Ectodermal cell (in vitro differentiated cells): ENCODE data around the gene PRLR.

Experiments used
- H3K27ac ChIP-seq: 2 replicates; pipeline ENCODE4 v1.7.0; 2013; ENCODE audit warnings: mild to moderate bottlenecking, low read depth, low read length; ENCODE audit not compliant: insufficient read depth, poor library complexity, severe bottlenecking
- H3K27me3 ChIP-seq: 2 replicates; pipeline ENCODE4 v1.7.0; 2013; ENCODE audit warnings: mild to moderate bottlenecking, low read length; ENCODE audit not compliant: insufficient read depth, control insufficient read depth, poor library complexity, severe bottlenecking
- H3K36me3 ChIP-seq: one replicate; pipeline ENCODE4 v1.7.0; 2013; ENCODE audit warnings: low read length; ENCODE audit not compliant: control insufficient read depth, insufficient read depth
- H3K4me1 ChIP-seq: one replicate; pipeline ENCODE4 v1.7.0; 2013; ENCODE audit warnings: low read length; ENCODE audit not compliant: control insufficient read depth, insufficient read depth
- H3K4me3 ChIP-seq: 2 replicates; pipeline ENCODE4 v1.7.0; 2013; ENCODE audit warnings: low read depth, low read length, control low read depth; ENCODE audit not compliant: insufficient read depth
- H3K9me3 ChIP-seq: 2 replicates; pipeline ENCODE4 v1.7.0; 2013; ENCODE audit warnings: mild to moderate bottlenecking, low read length, moderate library complexity; ENCODE audit not compliant: control insufficient read depth
- WGBS, 2 experiments: methylation state at CpG; one replicate each; pipeline ENCODE4 v1.1.7; 2013; ENCODE audit warnings: missing lambda C conversion rate in 2 of 2; 5-methylcytosine and 5-hydroxymethylcytosine counted together

Gene PRLR

DNA sequence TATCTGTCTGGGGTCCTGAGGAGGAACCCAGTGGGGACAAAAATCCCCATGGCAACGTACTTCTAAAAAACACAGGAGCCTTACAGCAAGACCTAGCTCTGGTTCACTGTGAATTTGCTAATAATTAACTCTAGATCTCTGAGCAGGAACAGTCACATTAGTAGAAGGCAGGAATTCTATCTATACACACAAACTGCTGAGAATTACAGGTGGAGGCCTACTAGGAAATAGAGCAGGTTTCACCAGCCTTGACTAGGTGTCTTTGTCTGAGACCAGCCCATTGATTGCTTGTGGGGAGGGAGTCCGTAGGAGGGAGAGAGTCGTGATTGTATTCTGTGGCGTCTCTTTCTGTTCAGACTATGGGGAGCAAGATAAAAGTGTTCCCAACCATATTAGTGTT, 44.8 kb downstream of the PRLR start:
- 86 to 94% methylated on average over 4 of the region's 4 CpGs for WGBS, 2 experiments
- Histone ChIP-seq H3K27ac (no peak overlapping the region), H3K4me1 (no peaks in the 10 kb centered on the region), H3K9me3 (no peaks in the 10 kb centered on the region), H3K27me3 (no peaks in the 10 kb centered on the region), H3K36me3 (no peaks in the 10 kb centered on the region), H3K4me3 (no peak overlapping the region)

DNA sequence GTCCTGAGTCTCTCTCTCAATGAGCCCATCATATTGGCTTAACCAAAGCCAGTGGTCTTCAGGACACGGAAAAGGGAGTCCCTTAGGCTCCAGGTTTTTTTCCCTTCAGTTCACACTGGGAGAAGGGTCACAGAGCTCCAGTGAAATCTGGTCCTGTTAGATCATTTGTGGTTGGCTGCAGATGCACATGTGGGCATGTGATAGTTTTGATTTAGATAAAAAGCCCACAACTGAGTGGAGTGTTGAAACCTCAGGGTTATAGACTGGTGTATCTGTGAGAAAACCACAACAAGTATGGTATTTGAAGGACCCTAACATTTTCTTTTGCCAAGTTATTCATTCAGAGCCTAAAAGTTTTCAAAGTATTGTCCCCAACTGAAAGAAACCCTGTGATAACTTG, 46.7 kb downstream of the PRLR start:
- H3K36me3 ChIP-seq, result no peaks in the 10 kb centered on the region
- no peaks in the 10 kb centered on the region for H3K9me3 ChIP-seq
- H3K27me3 ChIP-seq, result no peaks in the 10 kb centered on the region
- WGBS, 2 experiments, result 88 to 97% methylated on average over 1 of the region's 1 CpG
- no peaks in the 10 kb centered on the region for H3K4me1 ChIP-seq
- no peak overlapping the region for H3K27ac ChIP-seq
- no peak overlapping the region for H3K4me3 ChIP-seq

DNA sequence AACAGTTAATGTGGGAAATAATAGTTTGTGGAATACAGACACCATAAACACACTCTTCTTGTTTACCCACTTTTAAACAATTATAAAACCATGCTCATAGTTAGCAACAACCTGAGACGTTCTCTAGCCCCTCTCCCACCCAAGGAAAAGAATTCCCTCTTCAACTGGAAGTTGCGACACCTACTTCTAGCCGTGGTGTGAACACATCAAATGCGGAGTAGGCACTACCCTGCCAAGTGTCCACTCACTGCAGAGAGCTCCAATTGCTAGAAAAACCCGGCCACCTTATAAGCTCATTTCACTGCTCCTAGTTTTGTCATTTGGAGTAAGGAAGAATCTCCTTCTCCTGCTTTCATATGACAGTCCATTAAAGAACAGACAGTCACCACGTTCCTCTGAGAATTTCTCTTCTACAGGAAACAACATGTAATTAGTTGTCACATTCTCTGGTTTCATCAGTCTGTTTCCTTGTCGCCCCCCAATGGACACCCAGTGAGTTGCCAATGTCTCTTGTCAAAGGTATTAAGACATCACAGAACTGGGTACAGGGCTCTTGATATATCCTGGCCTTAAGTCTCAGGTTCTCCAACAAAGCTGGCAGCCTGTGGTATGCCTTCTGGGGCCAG, 47.3 kb downstream of the PRLR start:
- Histone ChIP-seq H3K27me3 (no peaks in the 10 kb centered on the region), H3K27ac (no peak overlapping the region), H3K9me3 (no peaks in the 10 kb centered on the region), H3K36me3 (no peaks in the 10 kb centered on the region), H3K4me3 (no peak overlapping the region), H3K4me1 (no peaks in the 10 kb centered on the region)
- 65 to 71% methylated on average over 7 of the region's 7 CpGs for WGBS, 2 experiments

DNA sequence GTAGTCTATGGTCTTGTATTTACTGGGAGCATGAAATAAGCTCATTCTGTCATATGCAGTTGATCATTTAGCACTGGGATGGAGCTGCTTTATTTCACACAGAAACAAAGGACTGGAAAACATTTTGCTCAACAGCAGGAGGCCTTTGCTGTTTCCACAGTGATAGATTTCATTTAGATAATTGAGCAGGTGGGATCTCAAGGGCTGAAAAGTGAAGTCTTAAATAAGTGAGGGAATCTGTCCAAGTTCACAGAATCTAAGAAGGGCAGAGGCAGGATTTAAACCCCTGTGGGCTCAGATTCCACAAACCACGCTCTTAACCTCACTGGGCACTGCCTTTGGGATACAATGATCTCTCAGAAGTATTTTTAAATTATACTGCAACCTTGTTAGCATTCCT, 47.8 kb downstream of the PRLR start:
- Histone ChIP-seq H3K4me3 (no peak overlapping the region), H3K27me3 (no peaks in the 10 kb centered on the region), H3K9me3 (no peaks in the 10 kb centered on the region), H3K27ac (no peak overlapping the region), H3K4me1 (no peaks in the 10 kb centered on the region), H3K36me3 (no peaks in the 10 kb centered on the region)
- 100% methylated on average over 1 of the region's 1 CpG for WGBS, 2 experiments

DNA sequence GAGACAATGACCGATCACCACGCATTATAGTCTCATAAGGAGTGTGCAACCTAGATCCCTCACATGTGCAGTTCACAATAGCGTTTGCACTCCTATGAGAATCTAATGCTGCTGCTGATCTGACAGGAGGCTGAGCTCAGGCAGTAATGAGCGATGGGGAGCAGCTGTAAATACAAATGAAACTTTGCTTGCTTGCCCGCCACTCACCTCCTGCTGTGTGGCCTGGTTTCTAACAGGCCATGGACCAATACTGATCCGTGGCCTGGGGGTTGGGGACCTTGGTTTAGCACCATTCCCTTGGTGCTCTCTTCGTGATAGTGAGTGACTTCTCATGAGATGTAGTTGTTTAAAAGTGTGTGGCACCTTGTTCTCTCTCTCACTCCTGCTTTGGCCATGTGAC, 50.2 kb downstream of the PRLR start:
- no peaks in the 10 kb centered on the region for H3K36me3 ChIP-seq

DNA sequence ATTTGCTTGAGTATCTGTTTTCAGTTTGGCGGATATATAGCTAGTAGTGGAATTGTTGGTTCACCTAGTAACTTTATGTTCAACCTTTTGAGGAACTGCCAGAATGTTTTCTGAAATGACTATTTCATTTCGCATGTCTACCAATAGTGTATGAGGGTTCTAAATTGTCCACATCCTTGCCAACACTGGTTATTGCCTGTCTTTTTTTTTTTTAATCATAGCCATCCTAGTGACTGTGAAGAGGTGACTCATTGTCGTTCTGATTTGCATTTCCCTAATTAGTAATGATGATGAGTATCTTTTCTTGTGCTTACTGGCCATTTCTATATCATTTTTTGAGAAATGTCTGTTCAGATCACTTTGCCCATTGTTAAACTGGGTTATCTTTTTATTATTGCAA, 52.5 kb downstream of the PRLR start:
- WGBS, 2 experiments, result 95 to 98% methylated on average over 2 to 3 of the region's 3 CpGs
- H3K4me3 ChIP-seq, result no peak overlapping the region
- no peaks in the 10 kb centered on the region for H3K36me3 ChIP-seq
- no peak overlapping the region for H3K27ac ChIP-seq
- no peaks in the 10 kb centered on the region for H3K9me3 ChIP-seq
- H3K4me1 ChIP-seq, result no peaks in the 10 kb centered on the region
- H3K27me3 ChIP-seq, result no peaks in the 10 kb centered on the region

More for the DNA sequence above, 50.2 kb downstream of the PRLR start:
- no peak overlapping the region for H3K27ac ChIP-seq
- H3K27me3 ChIP-seq, result no peaks in the 10 kb centered on the region
- WGBS, 2 experiments, result 90 to 92% methylated on average over 7 of the region's 7 CpGs
- H3K9me3 ChIP-seq, result no peaks in the 10 kb centered on the region
- H3K4me1 ChIP-seq, result no peaks in the 10 kb centered on the region
- no peak overlapping the region for H3K4me3 ChIP-seq

DNA sequence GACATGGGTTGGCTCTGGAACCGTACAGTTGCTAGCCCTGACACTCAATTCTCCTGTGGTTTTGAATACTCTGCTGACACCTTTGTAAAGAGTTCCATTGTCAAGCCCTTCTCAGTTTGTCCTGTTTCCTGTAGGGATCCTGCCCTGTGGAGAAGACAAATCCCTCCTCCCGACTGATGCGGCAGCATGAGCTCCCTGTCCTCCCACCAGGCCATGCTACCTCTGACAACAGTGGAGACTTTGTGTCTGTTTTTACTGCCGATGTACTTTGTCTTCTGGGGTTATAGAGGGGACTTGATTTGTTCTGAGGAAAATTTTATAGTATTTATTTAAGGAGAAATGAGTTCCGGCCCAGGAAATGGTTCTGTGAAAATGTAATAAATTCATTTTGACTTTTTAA, 57.8 kb downstream of the PRLR start:
- H3K4me3 ChIP-seq, result no peak overlapping the region
- no peak overlapping the region for H3K27ac ChIP-seq
- no peaks in the 10 kb centered on the region for H3K27me3 ChIP-seq
- 88 to 91% methylated on average over 5 of the region's 5 CpGs for WGBS, 2 experiments
- H3K4me1 ChIP-seq, result no peaks in the 10 kb centered on the region
- peaks cover 2% of the 10 kb centered on the region for H3K9me3 ChIP-seq
- no peaks in the 10 kb centered on the region for H3K36me3 ChIP-seq

DNA sequence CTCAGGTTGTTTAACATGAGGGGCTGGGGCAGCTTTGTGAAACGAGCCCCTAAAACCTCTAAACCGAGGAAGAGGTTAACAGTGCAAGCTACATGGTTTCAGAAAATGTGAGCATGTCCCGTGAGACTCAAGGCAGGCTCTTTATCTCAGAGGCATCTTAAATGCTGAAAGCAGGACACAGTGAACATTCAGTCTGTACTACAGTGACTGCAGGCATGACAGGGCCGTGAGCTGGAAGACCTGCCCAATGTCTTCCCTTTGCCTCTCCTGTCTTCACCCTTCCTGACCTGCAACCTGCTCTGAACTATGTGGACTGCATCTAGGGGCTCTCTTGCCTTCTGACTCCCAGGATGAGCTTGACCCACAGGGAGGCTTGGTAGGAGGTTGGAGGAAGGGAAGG, 58.3 kb downstream of the PRLR start:
- Histone ChIP-seq H3K9me3 (peaks cover 2% of the 10 kb centered on the region), H3K4me1 (no peaks in the 10 kb centered on the region), H3K4me3 (no peak overlapping the region), H3K27me3 (no peaks in the 10 kb centered on the region), H3K36me3 (no peaks in the 10 kb centered on the region), H3K27ac (no peak overlapping the region)
- 94 to 95% methylated on average over 4 of the region's 4 CpGs for WGBS, 2 experiments

DNA sequence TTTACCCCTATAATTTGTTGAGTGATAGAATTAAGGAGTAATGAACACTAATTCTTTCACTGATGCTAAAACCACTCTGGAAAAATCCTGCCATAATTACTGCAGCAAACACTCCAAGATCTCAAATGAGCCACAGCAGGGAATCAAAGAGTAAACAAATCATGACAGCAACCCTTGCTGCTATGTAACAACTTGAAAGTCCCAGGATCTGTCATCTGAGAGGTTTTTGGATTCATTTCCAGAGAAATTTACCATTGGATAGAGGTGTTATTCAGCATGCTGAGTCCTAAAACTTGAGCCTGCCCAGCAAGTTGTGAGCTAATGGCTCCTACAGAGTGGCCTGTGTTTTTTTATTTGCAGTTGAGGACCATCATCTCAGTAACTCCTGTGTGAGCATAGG, 59.2 kb downstream of the PRLR start:
- no peak overlapping the region for H3K27ac ChIP-seq
- H3K4me3 ChIP-seq, result no peak overlapping the region
- no peaks in the 10 kb centered on the region for H3K4me1 ChIP-seq
- no peaks in the 10 kb centered on the region for H3K27me3 ChIP-seq
- H3K9me3 ChIP-seq, result peaks cover 2% of the 10 kb centered on the region
- H3K36me3 ChIP-seq, result no peaks in the 10 kb centered on the region

DNA sequence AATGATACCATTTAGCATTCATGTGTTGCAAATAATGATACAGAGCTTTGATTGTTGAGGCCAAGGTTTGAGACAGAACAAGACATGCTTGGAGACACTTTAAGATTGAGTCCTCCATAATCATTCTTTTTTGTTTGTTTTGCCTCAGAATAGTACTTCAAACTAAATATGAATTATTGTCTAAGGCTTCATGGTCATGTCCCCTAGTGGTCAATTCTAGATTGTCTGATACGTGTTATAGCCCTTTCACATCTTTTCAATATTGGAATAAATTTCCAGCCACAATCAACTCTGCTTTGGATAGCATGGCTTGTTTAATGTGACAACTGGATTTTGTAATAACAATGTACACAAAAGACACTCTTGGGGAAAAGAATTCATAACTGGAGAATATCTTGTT, 64.2 kb downstream of the PRLR start:
- no peak overlapping the region for H3K27ac ChIP-seq
- H3K9me3 ChIP-seq, result peaks cover 2% of the 10 kb centered on the region
- WGBS, 2 experiments, result 87 to 100% methylated on average over 1 of the region's 1 CpG

More for the DNA sequence above, 64.2 kb downstream of the PRLR start:
- H3K4me1 ChIP-seq, result no peaks in the 10 kb centered on the region
- H3K4me3 ChIP-seq, result no peak overlapping the region
- H3K27me3 ChIP-seq, result no peaks in the 10 kb centered on the region
- H3K36me3 ChIP-seq, result no peaks in the 10 kb centered on the region
